Hepatocyte (in vitro differentiated cells): Measurements from ENCODE around the gene ARVCF. TPM values are rescaled to one million over a fixed set of nuclear protein-coding genes. Genes with fewer than 3 reads are reported as not detected.

ENCODE experiments used
- DNase-seq: peaks from one replicate; pipeline ENCODE4 v3.0.0-alpha.2; 2016; ENCODE audit warnings: low spot score
- H2AFZ ChIP-seq: fragments of 200-600 bp; sonication (generic); 2 replicates; pipeline ENCODE4 v1.6.0; 2016; ENCODE audit warnings: antibody characterized with exemption, mild to moderate bottlenecking
- H3K27ac ChIP-seq: fragments of 200-600 bp; sonication (generic); 2 replicates; pipeline ENCODE4 v1.5.1; 2016; ENCODE audit warnings: mild to moderate bottlenecking
- H3K27me3 ChIP-seq: fragments of 200-600 bp; sonication (generic); 2 replicates; pipeline ENCODE4 v1.6.1; 2016
- H3K36me3 ChIP-seq: fragments of 200-600 bp; sonication (generic); replicated peaks from 2 replicates; pipeline ENCODE4 v1.5.1; 2016; ENCODE audit warnings: low read depth; ENCODE audit not compliant: insufficient read depth
- H3K4me1 ChIP-seq: fragments of 200-600 bp; sonication (generic); 2 replicates; pipeline ENCODE4 v1.5.1; 2016; ENCODE audit warnings: mild to moderate bottlenecking, moderate library complexity; ENCODE audit not compliant: insufficient read depth
- H3K4me2 ChIP-seq: fragments of 200-600 bp; sonication (generic); 2 replicates; pipeline ENCODE4 v1.6.0; 2016
- H3K4me3 ChIP-seq: fragments of 200-600 bp; sonication (generic); 2 replicates; pipeline ENCODE4 v1.5.1; 2016; ENCODE audit warnings: mild to moderate bottlenecking
- H3K79me2 ChIP-seq: fragments of 200-600 bp; sonication (generic); 2 replicates; pipeline ENCODE4 v1.6.0; 2017; ENCODE audit warnings: mild to moderate bottlenecking
- H3K9me2 ChIP-seq: fragments of 200-600 bp; sonication (generic); replicated peaks from 2 replicates; pipeline ENCODE4 v1.6.0; 2017; ENCODE audit warnings: mild to moderate bottlenecking; ENCODE audit not compliant: insufficient read depth
- H3K9me3 ChIP-seq: fragments of 200-600 bp; sonication (generic); 2 replicates; pipeline ENCODE4 v1.5.1; 2016; ENCODE audit warnings: low read depth, mild to moderate bottlenecking
- H4K20me1 ChIP-seq: fragments of 200-600 bp; sonication (generic); 2 replicates; pipeline ENCODE4 v1.6.0; 2016; ENCODE audit warnings: mild to moderate bottlenecking; ENCODE audit not compliant: insufficient read depth, poor library complexity, severe bottlenecking
- EZH2 ChIP-seq: fragments of 200-600 bp; sonication (generic); IDR thresholded peaks from 2 replicates; pipeline ENCODE4 v1.6.1; 2016; ENCODE audit warnings: antibody characterized with exemption, mild to moderate bottlenecking, borderline replicate concordance
- EZH2phosphoT487 ChIP-seq: fragments of 200-600 bp; sonication (generic); IDR thresholded peaks from one replicate; pipeline ENCODE4 v1.6.1; 2018; ENCODE audit warnings: antibody characterized with exemption, mild to moderate bottlenecking, low read depth, moderate library complexity; ENCODE audit not compliant: unreplicated experiment, severe bottlenecking
- WGBS: methylation state at CpG from one replicate; pipeline ENCODE4 v1.1.6; 2016; ENCODE audit warnings: low lambda C conversion rate; ENCODE audit errors: missing lambda C conversion rate; 5-methylcytosine and 5-hydroxymethylcytosine counted together
- polyA plus RNA-seq: library from polyadenylated mRNA; unstranded; fragments of >200 nt; fragmentation: Nextera tagmentation; extraction: Ambion mirVana; gene quantifications from 2 replicates; pipeline ENCODE4 v1.2.1, GENCODE V29; 2016
- total RNA-seq: library from RNA; depleted of rRNA; stranded (reverse); fragments of >200 nt; gene quantifications from 2 replicates; pipeline ENCODE4 v1.2.3, GENCODE V29; 2014
- TF ChIP-seq, protein P1 (sequence below): fragments of 200-600 bp; sonication (generic); IDR thresholded peaks from 2 replicates; pipeline ENCODE4 v1.5.1; 2016; ENCODE audit warnings: antibody characterized with exemption, mild to moderate bottlenecking; ENCODE audit not compliant: poor library complexity

The ARVCF gene
- total and polyA plus RNA-seq, 2 experiments from 2014 or later, result 23.8 to 32.5 TPM

DNA sequence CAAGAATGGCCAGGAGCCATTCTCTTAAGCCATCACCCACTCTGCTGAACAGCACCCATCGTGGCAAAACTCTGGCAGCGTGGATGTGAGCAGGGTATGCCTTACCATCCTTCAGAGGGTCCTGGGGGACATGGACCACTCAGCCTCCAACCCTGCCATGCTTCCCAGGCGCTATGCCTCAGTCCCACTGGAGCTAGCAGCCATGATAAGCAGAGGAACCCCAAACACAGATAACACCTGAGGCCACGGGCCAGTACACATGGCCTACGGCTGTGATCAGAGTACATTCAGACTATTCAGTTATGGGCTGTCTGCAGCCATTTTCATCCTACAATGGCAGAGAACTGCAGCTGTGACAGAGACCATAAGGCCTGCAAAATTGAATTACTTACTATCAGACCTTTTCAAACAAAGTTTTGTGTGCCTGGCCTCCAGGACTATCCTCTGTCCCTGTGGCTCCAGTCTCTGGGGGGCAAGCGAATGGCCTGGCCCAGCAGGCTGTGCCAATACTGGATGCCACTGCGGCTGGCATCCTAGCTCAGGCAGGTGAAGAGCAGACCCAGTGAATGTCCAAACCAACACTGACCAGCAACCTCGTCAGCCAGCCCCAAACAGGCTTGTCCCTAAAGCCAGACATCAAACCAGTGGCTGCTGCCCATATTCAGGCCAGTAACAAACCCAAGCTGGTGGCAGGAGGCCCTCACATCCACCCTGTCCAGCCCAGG is 6.9 kb downstream of the ARVCF start:
- H3K27me3 ChIP-seq, result no peaks in the 10 kb centered on the region
- H3K4me1 ChIP-seq, result no peaks in the 10 kb centered on the region
- DNase-seq, result no peak
- H3K9me2 ChIP-seq, result no peaks in the 10 kb centered on the region
- H3K4me3 ChIP-seq, result no peak overlapping the region
- no peaks in the 10 kb centered on the region for H4K20me1 ChIP-seq
- H3K9me3 ChIP-seq, result no peaks in the 10 kb centered on the region
- H3K36me3 ChIP-seq, result no peaks in the 10 kb centered on the region
- no peak for TF ChIP-seq EZH2
- no peak for TF ChIP-seq EZH2phosphoT487
- TF ChIP-seq, protein P1, sequence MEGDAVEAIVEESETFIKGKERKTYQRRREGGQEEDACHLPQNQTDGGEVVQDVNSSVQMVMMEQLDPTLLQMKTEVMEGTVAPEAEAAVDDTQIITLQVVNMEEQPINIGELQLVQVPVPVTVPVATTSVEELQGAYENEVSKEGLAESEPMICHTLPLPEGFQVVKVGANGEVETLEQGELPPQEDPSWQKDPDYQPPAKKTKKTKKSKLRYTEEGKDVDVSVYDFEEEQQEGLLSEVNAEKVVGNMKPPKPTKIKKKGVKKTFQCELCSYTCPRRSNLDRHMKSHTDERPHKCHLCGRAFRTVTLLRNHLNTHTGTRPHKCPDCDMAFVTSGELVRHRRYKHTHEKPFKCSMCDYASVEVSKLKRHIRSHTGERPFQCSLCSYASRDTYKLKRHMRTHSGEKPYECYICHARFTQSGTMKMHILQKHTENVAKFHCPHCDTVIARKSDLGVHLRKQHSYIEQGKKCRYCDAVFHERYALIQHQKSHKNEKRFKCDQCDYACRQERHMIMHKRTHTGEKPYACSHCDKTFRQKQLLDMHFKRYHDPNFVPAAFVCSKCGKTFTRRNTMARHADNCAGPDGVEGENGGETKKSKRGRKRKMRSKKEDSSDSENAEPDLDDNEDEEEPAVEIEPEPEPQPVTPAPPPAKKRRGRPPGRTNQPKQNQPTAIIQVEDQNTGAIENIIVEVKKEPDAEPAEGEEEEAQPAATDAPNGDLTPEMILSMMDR, result no peak
- no peaks in the 10 kb centered on the region for H3K79me2 ChIP-seq
- H3K4me2 ChIP-seq, result no peak overlapping the region
- no peak overlapping the region for H3K27ac ChIP-seq
- H2AFZ ChIP-seq, result no peak overlapping the region
- 93% methylated on average over 8 of the region's 8 CpGs for WGBS

DNA sequence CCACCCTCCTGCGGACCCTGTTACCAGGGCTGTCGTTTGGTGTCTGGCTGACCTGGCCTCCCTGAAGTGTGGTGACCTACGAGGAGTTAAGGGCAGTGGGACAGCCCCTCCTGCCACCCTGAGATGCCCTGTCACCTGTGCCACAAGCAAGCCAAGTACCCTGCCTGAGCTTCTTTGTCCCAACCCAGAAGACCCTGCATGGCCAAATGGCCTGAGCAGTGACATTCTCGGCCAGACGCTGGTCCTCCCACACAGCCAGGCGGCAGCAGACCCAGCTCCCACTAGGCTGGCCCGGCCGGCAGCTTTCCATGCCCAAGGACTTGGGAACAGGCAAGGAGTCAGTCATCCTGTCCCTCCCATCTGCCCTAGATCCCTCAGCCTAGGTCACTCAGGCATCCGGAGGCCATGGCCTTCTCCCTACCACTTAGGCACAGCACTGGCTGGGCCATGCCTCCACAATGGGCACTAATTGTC is 7.6 kb downstream of the ARVCF start:
- H3K4me2 ChIP-seq, result no peak overlapping the region
- H3K79me2 ChIP-seq, result no peaks in the 10 kb centered on the region
- no peaks in the 10 kb centered on the region for H3K36me3 ChIP-seq
- no peak overlapping the region for H2AFZ ChIP-seq
- H3K4me1 ChIP-seq, result no peaks in the 10 kb centered on the region
- peaks cover 2% of the 10 kb centered on the region for H3K9me3 ChIP-seq
- 94% methylated on average over 9 of the region's 9 CpGs for WGBS
- H3K9me2 ChIP-seq, result no peaks in the 10 kb centered on the region
- no peak for DNase-seq
- H3K4me3 ChIP-seq, result no peak overlapping the region
- TF ChIP-seq EZH2phosphoT487 (no peak), EZH2 (no peak)
- TF ChIP-seq, protein P1, result no peak
- H4K20me1 ChIP-seq, result no peaks in the 10 kb centered on the region
- H3K27ac ChIP-seq, result no peak overlapping the region
- no peaks in the 10 kb centered on the region for H3K27me3 ChIP-seq

DNA sequence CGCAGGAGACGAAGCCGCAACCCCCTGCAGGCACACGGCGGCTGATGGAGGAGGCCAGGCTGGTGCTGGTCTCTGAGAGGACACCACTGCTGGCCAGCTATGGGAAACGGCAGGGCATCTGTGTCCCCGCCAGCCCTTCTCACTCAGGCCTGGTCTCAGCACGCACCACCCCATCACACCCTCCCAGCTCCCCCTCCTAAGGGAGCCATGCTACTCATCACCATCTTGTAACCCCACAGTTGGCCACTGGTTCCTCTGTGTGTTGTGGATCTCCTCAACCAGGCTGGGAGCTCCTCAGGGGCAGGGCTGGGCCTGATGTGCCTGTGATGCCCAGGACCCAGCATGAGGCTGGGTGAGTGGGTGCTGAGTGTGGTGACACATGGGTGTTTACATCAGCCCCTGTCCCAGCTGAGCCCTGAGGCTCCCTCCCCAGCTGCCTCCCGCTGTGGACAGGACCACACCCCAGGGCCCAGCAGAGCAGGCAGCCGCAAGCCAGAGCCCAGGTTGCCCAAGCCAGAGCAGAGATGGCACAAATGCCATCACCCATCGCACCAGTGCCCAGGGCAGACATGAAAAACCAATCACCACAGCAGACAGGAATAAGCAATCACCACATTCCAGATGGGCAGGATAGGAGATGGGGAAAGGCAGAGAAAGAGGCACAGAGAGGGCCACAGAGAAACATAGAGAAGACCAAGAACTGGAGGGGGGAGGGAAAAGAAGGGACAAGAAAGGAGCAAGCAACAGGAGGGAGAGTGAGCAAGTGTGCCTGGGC is 8.2 kb downstream of the ARVCF start:
- Histone ChIP-seq H3K27ac (no peak overlapping the region), H3K9me3 (peaks cover 9% of the 10 kb centered on the region), H3K36me3 (no peaks in the 10 kb centered on the region), H3K4me3 (no peak overlapping the region), H4K20me1 (no peaks in the 10 kb centered on the region), H2AFZ (no peak overlapping the region), H3K9me2 (no peaks in the 10 kb centered on the region), H3K27me3 (no peaks in the 10 kb centered on the region), H3K79me2 (no peaks in the 10 kb centered on the region), H3K4me1 (no peaks in the 10 kb centered on the region), H3K4me2 (no peak overlapping the region)
- WGBS, result 93% methylated on average over 11 of the region's 11 CpGs
- DNase-seq, result no peak
- TF ChIP-seq EZH2 (no peak), EZH2phosphoT487 (no peak)
- TF ChIP-seq, protein P1, result no peak
